K562 (cell line): ENCODE results near the gene FOXR1. TPM values are rescaled to one million over a fixed set of nuclear protein-coding genes. Genes with fewer than 3 reads are reported as not detected.

ENCODE experiments used
- ARID1B ChIP-seq: fragments of 450-650 bp; IDR thresholded peaks from 2 replicates; pipeline ENCODE4 v1.6.1; 2016; ENCODE audit warnings: antibody characterized with exemption, mild to moderate bottlenecking, inconsistent platforms
- CBX2 ChIP-seq: fragments of 200-600 bp; sonication (generic); IDR thresholded peaks from one replicate; pipeline ENCODE4 v1.6.1; 2012; ENCODE audit warnings: mild to moderate bottlenecking, low read length, inconsistent platforms; ENCODE audit not compliant: insufficient read depth, poor library complexity, severe bottlenecking
- CREM ChIP-seq: IDR thresholded peaks from 2 replicates; pipeline ENCODE4 v1.6.1; 2014; ENCODE audit warnings: antibody characterized with exemption, low read depth
- DEAF1 ChIP-seq: fragments of 450-650 bp; formaldehyde crosslinking; IDR thresholded peaks from 2 replicates; pipeline ENCODE4 v1.4.0; 2020; ENCODE audit warnings: mild to moderate bottlenecking, moderate library complexity
- FOXP4 ChIP-seq: sonication (generic); formaldehyde crosslinking; IDR thresholded peaks from 2 replicates; pipeline ENCODE4 v1.8.0; 2022; ENCODE audit warnings: mild to moderate bottlenecking, missing genetic modification reagents, borderline replicate concordance
- HDAC2 ChIP-seq: fragments of 450-650 bp; IDR thresholded peaks from 2 replicates; pipeline ENCODE4 v1.6.1; 2016; ENCODE audit warnings: mild to moderate bottlenecking
- IFI16 ChIP-seq: fragments of 250-450 bp; sonication (Bioruptor Pico); IDR thresholded peaks from 2 replicates; pipeline ENCODE4 v2.1.2; 2022; ENCODE audit warnings: mild to moderate bottlenecking, inconsistent platforms
- MAX ChIP-seq: sonication (generic); formaldehyde crosslinking; IDR thresholded peaks from 2 replicates; pipeline ENCODE4 v1.9.0; 2022; ENCODE audit warnings: mild to moderate bottlenecking, missing genetic modification reagents
- NCOA4 ChIP-seq: fragments of 450-650 bp; IDR thresholded peaks from 2 replicates; pipeline ENCODE4 v1.6.1; 2018; ENCODE audit warnings: mild to moderate bottlenecking; ENCODE audit not compliant: partially characterized antibody
- PHF20 ChIP-seq: fragments of 450-650 bp; IDR thresholded peaks from 2 replicates; pipeline ENCODE4 v1.6.1; 2018; ENCODE audit not compliant: partially characterized antibody
- PHF8 ChIP-seq: fragments of 200-600 bp; sonication (generic); IDR thresholded peaks from 2 replicates; pipeline ENCODE4 v1.6.1; 2012; ENCODE audit warnings: mixed run types, mild to moderate bottlenecking, inconsistent platforms, low read length, moderate library complexity, borderline replicate concordance
- POLR2A ChIP-seq: fragments of 450-650 bp; conservative IDR thresholded peaks from 2 replicates; pipeline ENCODE4 v1.6.1; 2016
- POLR3A ChIP-seq: IDR thresholded peaks from 2 replicates; pipeline ENCODE4 v1.6.1; 2011; ENCODE audit warnings: borderline replicate concordance, mild to moderate bottlenecking, moderate library complexity; ENCODE audit not compliant: insufficient read length, insufficient read depth; ENCODE audit errors: extremely low read depth
- RB1 ChIP-seq: fragments of 450-650 bp; IDR thresholded peaks from 2 replicates; pipeline ENCODE4 v1.6.1; 2017; ENCODE audit warnings: low read depth, mild to moderate bottlenecking
- TBL1XR1 ChIP-seq, 2 experiments: IDR thresholded peaks; 2 replicates each; pipeline ENCODE4 v1.6.1; 2012; ENCODE audit warnings: improper control_type of control experiment in 2 of 2, low read length in 2 of 2, mild to moderate bottlenecking in 1 of 2
- TFAP4 ChIP-seq: sonication (generic); formaldehyde crosslinking; IDR thresholded peaks from 2 replicates; pipeline ENCODE4 v1.8.0; 2022; ENCODE audit warnings: missing genetic modification reagents, mild to moderate bottlenecking, moderate library complexity, borderline replicate concordance
- TRIM28 ChIP-seq: fragments of 450-650 bp; IDR thresholded peaks from 2 replicates; pipeline ENCODE4 v1.6.1; 2017
- ZBTB2 ChIP-seq: fragments of 450-650 bp; IDR thresholded peaks from 2 replicates; pipeline ENCODE4 v1.6.1; 2016; ENCODE audit warnings: antibody characterized with exemption
- ZC3H8 ChIP-seq: fragments of 450-650 bp; IDR thresholded peaks from 2 replicates; pipeline ENCODE4 v1.6.1; 2017
- ZFP1 ChIP-seq: fragments of 450-650 bp; formaldehyde crosslinking; IDR thresholded peaks from 2 replicates; pipeline ENCODE4 v1.4.0; 2020; ENCODE audit warnings: mild to moderate bottlenecking, mixed read lengths
- ZNF184 ChIP-seq: sonication (generic); formaldehyde crosslinking; IDR thresholded peaks from 2 replicates; pipeline ENCODE4 v1.5.0; 2020; ENCODE audit warnings: missing genetic modification reagents
- ZNF324 ChIP-seq: fragments of 250-450 bp; sonication (Bioruptor Pico); IDR thresholded peaks from 2 replicates; pipeline ENCODE4 v1.4.0; 2020; ENCODE audit warnings: mild to moderate bottlenecking
- ZNF644 ChIP-seq: fragments of 200-800 bp; sonication (Bioruptor generic); IDR thresholded peaks from 2 replicates; pipeline ENCODE4 v1.6.1; 2016; ENCODE audit warnings: low read depth, missing genetic modification characterization, missing compliant biosample characterization
- ZNF699 ChIP-seq: fragments of 250-450 bp; sonication (Bioruptor Pico); IDR thresholded peaks from 2 replicates; pipeline ENCODE4 v1.8.0; 2021; ENCODE audit warnings: mild to moderate bottlenecking, moderate library complexity; ENCODE audit not compliant: insufficient replicate concordance
- polyA plus RNA-seq, 8 experiments: library from polyadenylated mRNA; depleted of rRNA in 4 of 8; stranded (reverse) in 5 of 8; unstranded in 3 of 8; fragments of >200 nt; fragmentation: Nextera tagmentation in 2 of 8; fragmentation: Illumina TruSeq in 1 of 8; extraction: Ambion mirVana in 2 of 8; extraction: Trizol in 1 of 8; gene quantifications; 2 replicates each; pipeline versions ENCODE4 v1.2.1 to v1.2.3, GENCODE V29; 2011 to 2014; ENCODE audit warnings: inconsistent platforms in 1 of 8, missing spikeins in 1 of 8
- total RNA-seq, 7 experiments: library from RNA; depleted of rRNA in 6 of 7; stranded (reverse); fragments of >200 nt in 6 of 7; fragmentation: Illumina TruSeq in 2 of 7; extraction: Trizol in 2 of 7; gene quantifications; 2 replicates each; pipeline versions ENCODE4 v1.2.1 to v1.2.3, GENCODE V29; 2011 to 2021; ENCODE audit warnings: low replicate concordance in 1 of 7

FOXR1 gene
- total and polyA plus RNA-seq, 9 of the 15 experiments (the other 6 are each of a cell fraction or from before 2014, with no cell fraction given): not detected

GRCh38 chr11:118930094-118930712 lies 41.4 kb upstream of the FOXR1 start (continued):
- TF ChIP-seq FOXP4 (CRISPR knock-in tag) (no peak), ZNF324 (CRISPR knock-in tag) (no peak), PHF20 (no peak), ARID1B (no peak), POLR3A (no peak), TRIM28 (no peak), ZNF699 (CRISPR knock-in tag) (no peak), TFAP4 (CRISPR knock-in tag) (peak; percentile 80), HDAC2 (peak; percentile 51; the same call in 1 of the 2 replicates), ZFP1 (no peak), RB1 (peak; percentile 49; the same call in 1 of the 2 replicates), TBL1XR1 (IDR thresholded peaks at IDR 0.05; ENCODE audit: low read length in 2 of 2) (no peak; a peak in 1 of 4 replicates), DEAF1 (0 out of 2 replicates have a peak, but pooled peaks have one; percentile 35), PHF8 (no peak), ZNF644 (no peak), ZBTB2 (peak; percentile 67), ZC3H8 (no peak), IFI16 (CRISPR knock-in tag) (no peak), ZNF184 (CRISPR knock-in tag) (no peak), CREM (no peak), MAX (CRISPR knock-in tag) (peak; percentile 64), NCOA4 (no peak), CBX2 (no peak), POLR2A (0 out of 2 replicates have a peak, but pooled peaks have one; percentile 26)
